Measurements from ENCODE around the gene SIPA1.

SIPA1 gene, protein sequence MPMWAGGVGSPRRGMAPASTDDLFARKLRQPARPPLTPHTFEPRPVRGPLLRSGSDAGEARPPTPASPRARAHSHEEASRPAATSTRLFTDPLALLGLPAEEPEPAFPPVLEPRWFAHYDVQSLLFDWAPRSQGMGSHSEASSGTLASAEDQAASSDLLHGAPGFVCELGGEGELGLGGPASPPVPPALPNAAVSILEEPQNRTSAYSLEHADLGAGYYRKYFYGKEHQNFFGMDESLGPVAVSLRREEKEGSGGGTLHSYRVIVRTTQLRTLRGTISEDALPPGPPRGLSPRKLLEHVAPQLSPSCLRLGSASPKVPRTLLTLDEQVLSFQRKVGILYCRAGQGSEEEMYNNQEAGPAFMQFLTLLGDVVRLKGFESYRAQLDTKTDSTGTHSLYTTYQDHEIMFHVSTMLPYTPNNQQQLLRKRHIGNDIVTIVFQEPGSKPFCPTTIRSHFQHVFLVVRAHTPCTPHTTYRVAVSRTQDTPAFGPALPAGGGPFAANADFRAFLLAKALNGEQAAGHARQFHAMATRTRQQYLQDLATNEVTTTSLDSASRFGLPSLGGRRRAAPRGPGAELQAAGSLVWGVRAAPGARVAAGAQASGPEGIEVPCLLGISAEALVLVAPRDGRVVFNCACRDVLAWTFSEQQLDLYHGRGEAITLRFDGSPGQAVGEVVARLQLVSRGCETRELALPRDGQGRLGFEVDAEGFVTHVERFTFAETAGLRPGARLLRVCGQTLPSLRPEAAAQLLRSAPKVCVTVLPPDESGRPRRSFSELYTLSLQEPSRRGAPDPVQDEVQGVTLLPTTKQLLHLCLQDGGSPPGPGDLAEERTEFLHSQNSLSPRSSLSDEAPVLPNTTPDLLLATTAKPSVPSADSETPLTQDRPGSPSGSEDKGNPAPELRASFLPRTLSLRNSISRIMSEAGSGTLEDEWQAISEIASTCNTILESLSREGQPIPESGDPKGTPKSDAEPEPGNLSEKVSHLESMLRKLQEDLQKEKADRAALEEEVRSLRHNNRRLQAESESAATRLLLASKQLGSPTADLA

GRCh38 chr11:65637794-65638419 is at the start of gene SIPA1:
Gene SIPA1, plus strand, starts transcription at chr11:65638101. Its CDS starts 2,821 bp downstream, at chr11:65640922.
- peak; percentile 84 for DNase-seq (ENCODE audit: low spot score)

DNA sequence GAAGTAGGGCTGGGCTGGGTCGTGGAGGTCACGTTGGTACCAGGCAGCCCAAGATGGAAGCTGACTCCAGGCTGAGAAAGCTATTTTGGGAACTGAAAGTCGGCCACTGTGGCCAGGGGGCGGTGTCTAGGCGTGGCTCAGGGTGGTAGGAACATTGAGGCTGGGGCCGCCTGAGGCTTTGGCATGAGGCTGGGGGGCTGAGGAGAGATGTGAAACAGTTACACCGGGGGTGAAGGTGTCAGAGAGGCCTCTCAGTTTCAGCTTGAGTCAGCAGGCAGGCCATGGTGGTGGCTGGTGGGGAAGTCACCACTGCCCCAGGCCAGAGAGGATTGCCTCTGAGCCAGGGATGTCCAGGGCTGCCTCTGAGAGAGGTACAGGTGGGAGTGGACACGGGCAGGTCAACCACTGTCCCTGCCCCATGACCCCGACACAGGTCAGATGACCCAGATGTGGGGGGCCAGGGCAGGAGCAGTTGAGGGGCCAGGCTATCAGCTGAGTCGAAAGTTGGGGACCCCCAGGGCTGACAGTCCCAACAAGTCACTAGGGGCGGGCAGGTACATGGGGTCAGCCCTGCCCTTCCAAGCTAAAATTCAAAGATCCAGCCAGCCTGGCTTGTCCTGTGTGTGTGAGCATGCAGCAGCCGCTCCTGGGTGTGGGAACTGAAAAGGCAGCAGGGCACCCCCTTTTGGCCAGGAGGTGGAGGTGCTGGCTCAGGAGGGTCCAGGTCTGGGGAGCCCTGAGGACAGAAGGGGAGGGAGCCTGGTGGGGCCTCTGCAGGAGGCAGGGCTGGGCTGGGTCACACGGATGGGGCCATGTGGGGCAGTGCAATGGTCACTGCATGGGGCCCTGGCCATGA is 49.5 kb upstream of the SIPA1 start:
- peak; percentile 86 for DNase-seq (ENCODE audit: low spot score)

DNA sequence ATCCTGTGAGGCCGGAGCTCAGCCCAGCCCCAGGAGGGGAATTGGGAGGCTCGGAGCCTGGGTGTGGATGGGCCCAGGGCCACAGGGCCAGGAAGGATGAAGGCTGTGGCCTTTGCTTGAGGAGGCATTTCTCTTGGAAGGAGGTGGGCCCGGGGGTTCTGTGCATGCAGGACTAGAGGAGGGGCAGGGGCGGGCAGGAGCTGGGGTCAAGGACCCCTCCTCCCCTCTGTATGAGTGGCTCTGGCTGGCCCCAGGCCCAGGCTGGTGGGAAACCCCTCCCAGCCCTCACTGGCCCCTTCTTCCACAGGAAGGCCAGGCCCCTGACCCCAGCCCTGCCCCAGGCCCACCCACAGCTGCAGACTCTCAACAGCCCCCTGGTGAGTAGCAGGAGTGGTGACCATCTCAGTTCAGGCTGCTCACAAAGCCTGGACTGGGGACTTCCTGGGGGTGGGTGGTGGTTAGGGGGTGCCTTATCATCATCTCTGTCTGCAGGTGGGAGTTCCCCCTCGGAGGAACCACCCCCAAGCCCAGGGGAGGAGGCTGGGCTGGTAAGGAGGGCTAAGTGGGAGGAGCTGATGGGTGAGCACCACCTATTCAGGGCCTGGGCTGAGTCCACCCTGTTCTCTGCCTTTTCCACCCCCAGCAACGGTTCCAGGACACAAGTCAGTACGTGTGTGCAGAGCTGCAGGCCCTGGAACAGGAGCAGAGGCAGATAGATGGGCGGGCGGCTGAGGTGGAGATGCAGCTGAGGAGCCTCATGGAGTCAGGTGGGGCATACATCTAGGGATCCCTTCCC is 48.3 kb upstream of the SIPA1 start:
- peak; percentile 42 for DNase-seq (ENCODE audit: low spot score)

GRCh38 chr11:65590240-65590738 is 47.6 kb upstream of the SIPA1 start:
- DNase-seq (ENCODE audit: low spot score) = no peak

- no peak for DNase-seq (ENCODE audit: low spot score)
Observed at GRCh38 chr11:65591939-65592857, 45.7 kb upstream of the SIPA1 start.

DNA sequence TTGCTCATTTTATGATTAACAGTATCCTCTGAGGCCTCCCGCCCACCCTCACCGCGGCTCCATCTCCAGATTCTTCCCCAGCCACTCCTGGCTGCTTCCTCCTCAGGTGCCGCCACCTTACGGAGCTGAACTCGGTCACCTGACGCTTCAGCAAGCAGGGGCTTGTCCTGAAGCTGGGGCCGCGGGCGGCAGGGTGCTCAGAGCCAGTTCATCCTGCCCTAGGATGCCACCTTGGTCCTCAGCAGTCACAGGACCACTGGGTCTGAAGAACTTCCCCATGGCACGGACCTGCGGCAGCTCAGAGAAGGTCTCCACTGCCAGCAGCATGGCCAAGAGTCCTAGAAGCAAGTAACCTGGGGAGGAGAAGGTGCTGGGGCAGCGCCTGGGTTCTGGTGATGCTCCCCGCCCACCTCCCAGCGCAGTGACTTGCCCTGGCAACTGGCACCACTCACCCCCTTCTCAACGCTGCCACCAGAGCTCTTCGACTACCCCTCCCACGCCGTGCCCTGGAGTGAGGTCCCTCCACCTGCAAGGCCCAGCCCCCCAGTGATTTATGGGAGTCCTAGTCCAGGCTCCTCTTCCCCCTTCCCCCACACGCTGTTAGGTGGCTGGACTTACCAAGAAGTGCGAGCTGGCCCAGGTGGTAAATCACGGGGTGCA is 44.9 kb upstream of the SIPA1 start:
- no peak for DNase-seq (ENCODE audit: low spot score)

- peak; percentile 64 for DNase-seq (ENCODE audit: low spot score)
Observed at GRCh38 chr11:65593518-65594414, 44.1 kb upstream of the SIPA1 start.

GRCh38 chr11:65595131-65595530 is 42.8 kb upstream of the SIPA1 start:
- no peak for DNase-seq (ENCODE audit: low spot score)

GRCh38 chr11:65595543-65596281 is 42.2 kb upstream of the SIPA1 start, which contains the start of gene KCNK7:
Gene KCNK7, minus strand, starts transcription at chr11:65595800. Its CDS starts 28 bp downstream, at chr11:65595772.
- no peak for DNase-seq (ENCODE audit: low spot score)

DNA sequence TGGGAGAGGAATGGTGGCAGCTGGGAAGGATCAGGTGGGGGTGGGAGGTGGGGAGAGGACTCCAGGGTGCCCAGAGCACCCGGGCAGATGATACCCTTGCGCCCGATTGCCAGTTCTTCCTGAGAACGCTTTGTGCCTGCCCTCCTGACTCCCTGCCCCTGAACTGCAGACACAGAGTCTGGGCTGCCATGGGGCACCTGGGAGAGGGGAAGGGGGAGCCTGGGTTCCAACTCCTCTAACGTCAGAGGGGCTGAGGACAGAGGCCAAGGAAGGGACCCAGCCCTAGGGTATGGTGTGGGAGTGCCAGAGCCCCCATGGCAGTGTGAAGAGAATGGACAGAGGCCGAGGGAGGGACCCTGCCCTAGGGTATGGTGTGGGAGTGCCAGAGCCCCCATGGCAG is 41.4 kb upstream of the SIPA1 start:
- no peak for DNase-seq (ENCODE audit: low spot score)

DNA sequence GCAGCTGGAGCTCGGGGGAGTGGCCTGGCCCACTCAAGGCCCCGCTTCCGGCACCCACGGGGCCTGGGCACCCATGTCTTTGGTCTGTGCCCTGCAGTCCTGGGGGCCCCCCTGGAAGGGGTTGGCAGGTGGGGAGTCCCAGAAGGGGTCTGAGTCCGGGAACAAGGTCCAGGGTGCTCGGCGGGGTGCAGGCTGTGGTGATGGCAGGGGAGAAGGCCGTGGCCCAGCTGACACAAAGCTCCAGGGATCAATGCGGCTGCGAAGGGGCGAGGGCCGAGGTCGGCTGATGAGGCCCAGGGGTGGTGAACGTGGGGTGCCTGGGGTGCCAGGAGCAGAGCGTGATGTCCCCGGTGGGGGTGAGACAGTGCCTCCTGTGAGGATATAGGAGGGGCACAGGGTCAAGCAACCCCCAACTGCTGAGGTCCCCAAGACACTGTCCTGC is 39.6 kb upstream of the SIPA1 start:
- no peak for DNase-seq (ENCODE audit: low spot score)

GRCh38 chr11:65599216-65599954 is 38.5 kb upstream of the SIPA1 start:
- no peak for DNase-seq (ENCODE audit: low spot score)

DNA sequence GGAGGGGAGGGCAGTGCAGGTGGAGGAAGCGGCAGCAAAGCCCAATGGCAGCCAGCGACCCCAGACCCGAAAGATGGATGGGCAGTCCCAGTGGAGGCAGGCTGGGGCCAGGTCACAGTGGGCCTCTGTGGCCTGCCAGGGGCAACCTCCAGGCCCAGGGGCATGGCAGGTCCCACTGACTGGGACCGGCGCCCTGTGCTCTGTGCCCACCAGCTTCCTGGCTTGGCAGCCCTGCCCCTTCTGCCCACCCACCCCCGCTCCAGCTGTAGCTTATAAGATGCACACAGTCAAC is 38.0 kb upstream of the SIPA1 start:
- no peak for DNase-seq (ENCODE audit: low spot score)

DNA sequence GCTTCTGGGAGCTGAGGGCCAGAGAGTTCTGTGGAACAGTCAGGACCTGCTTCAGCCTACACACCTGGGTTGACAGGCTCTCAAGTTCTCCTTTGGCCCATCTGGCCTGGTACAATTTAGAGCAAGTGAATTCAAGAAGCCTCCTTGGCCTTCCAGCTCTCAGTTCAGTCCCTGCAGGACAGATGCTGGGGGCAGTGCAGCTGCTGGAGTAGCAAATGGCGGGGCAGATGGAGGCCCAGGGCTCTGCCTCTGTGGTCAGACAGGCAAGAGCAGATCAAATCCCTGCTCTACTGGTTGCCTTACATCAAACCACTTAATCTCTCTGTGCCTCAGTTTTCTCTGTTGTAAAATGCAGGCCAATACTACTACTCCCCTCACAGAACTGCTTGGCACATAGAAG is 33.6 kb upstream of the SIPA1 start:
- no peak for DNase-seq (ENCODE audit: low spot score)

DNA sequence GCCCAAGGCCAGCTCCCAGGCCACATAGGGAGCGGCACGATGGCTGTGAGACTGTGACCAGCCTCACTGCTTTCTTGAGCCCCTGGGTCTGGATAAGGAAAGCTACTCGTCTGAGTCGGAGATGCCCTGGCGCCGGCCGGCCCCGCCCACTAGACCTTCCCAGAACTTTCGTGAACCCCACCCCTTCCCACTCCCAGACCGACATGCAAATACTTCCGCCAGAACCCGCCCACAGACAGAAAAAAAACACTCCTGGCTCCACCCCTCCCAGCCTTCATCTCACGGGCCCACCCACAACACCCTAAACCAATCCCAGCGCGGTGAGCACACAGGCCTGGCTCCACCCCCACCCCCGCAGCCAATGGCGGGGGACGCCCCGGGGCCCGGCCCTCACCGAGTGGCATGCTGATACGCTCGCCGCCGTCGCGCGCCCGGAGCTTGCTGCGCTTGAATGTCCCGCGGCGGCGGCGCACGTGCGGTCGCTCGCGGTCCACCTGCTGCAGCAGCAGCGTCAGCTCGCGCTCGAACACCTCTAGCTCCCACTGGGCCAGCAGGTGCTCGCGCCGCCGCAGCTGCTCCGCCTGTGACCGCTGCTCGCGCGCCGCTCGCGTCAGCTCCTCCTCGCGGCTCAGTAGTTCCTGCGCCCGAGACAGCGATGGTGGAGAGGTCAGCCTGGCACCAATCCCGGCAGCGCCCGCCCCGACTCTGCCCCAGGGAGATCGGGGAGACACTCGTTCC is 30.9 kb upstream of the SIPA1 start:
- DNase-seq (ENCODE audit: low spot score) = no peak

All from hematopoietic multipotent progenitor cell treated with erythropoietin and hydrocortisone succinate and interleukin-3 and kit ligand, for 17 days (in vitro differentiated cells).